ENCODE results near the gene NCAM2.

The NCAM2 gene

GRCh38 chr21:21231913-21232312, 233.7 kb downstream of the NCAM2 start:
- no peak for DNase-seq

DNA sequence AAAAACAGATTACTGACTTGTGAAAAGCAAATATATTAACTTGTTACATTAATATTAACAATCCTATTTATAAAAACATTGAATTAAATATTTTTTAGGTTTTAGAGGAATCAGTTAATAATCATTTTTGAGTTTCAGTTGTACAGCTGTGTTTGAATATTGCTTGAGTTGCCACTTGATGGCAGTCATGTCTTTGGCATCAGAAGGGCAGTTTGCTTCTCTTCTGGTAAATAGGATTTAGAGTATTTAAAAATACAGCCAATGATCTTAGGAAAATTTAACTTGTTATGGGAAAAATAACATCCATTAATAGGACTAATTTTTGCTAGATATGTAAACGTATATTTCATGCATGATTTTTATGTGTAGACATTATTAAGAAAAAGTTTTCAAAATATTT, 234.1 kb downstream of the NCAM2 start:
- DNase-seq = no peak

DNA sequence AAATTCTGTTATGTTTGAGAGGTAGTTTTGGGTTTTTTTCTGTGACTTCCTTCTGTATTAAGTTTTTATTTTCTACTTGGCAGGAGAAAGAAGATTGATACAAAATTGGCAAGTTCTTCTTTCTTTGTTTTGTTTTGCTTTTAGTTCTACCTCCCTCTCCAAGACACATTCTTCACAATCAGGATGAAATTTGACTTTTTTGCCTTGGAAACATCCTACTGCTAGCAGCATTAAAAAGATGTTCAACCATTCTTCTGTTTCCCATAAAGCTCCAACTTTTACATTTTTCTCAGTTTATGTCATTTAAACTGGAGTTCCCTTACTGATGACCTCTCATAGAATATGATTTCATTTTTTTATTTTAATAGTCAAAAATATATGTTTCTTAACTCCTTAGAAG, 234.8 kb downstream of the NCAM2 start:
- DNase-seq = no peak

- DNase-seq = no peak
These were observed 238.8 kb downstream of the NCAM2 start for GRCh38 chr21:21236996-21237395.

DNA sequence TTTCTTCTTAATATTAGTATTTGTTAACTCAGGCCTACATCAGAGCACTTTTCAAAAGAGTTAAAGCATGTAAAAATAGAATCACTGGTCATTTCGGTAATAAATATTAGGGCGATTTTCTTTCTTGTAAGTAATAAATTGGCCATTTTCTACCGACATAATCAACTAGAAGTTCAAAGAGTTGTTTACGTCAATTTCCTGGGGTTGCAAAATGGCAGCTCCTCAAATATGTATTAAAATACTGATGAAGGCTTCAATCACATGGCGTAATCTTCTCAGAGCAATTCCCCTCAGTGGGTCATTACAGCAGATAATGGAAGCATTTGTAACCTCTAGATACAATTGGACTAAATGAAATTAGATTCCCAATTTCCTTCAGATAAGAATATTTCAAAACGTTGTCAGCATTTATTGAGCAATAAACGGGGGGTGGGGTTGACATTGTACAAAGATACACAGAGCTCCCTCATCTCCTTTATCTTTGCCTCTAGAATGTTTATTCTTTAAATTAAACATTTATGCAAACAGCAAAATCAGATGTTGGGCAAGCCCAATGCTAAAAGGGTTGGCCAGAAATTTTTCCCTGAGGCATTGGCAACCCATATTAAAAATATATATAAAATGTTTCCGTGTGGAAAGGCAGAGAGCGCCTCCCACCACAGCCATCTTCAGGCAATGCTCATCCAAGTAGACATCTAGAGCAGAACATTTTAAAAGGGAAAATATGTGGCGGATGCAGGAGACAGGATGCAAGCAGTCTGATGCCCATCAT, 240.6 kb downstream of the NCAM2 start:
- DNase-seq = no peak

DNA sequence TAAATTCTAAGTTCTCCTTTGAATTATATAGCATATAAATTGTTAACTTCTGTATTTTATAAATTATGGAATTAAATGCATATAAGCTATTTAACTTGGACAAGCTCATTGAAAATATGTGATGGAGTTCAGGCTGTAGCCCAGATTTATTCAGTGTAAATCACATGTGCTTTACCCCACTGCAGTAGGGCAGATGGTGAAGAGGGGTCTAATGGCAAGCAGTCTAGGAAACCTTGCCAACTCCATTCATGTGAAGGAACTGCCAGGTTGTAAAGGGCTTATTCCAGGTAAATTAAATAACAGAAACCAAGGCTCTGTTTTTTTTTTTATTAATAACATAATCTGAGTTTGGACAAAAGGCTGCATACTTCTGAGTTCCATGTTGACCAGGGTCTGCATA, 243.2 kb downstream of the NCAM2 start:
- DNase-seq = no peak

DNA sequence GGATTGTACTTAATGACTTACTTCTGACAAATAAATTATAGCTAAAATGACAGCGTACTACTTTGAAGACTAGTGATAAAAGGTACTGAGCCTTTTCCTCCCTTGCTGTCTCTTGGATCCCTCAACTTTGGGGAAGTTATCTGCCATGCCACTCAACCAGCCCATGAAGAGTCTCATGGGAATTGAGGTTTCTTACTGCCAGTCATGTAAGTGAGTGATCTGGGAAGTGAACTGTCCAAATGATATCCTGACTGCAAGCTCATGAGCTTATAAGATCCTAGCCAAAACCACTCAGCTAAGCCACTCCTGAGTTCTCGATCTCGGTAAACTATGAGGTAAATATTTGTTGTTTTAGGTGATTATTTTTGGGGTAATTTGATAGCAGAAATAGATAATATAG, 247.8 kb downstream of the NCAM2 start:
- no peak for DNase-seq

GRCh38 chr21:21247424-21247823, 249.2 kb downstream of the NCAM2 start:
- no peak for DNase-seq

DNA sequence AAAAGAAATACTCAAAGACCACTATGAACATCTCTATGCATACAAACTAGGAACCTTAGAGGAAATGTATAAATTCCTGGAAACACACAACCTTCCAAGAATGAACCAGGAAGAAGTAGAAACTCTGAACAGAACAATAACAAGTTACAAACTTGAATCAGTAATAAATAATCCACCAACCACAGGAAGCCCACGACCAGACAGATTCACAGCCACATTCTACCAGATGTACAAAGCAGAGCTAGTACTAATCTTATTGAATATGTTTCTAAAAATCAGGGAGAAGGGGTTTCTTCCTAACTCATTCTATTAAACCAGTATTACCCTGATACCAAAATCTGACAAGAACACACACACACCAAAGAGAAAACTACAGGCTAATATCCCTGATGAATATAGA, 263.8 kb downstream of the NCAM2 start:
- no peak for DNase-seq

DNA sequence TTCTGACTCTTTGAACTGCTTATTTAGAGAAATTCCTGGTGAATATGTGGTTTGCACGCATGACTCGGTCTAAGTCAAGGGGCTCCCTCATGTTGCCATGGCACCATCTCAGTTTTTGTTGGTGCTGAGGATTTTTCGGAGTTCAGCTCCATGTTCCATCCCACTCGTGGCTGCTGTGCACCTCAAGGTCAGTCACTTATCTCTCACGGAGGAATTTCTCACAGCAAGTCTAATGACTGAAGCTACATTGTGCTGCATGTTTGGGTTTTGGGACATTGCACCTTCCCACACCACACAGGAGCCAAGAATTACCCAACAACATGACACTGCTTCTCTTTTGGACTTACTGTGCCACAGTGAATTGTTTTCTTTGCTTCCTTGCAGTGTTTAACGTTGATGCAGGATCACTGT, 269.9 kb downstream of the NCAM2 start:
- no peak for DNase-seq

- no peak for DNase-seq
These were observed 270.7 kb downstream of the NCAM2 start for GRCh38 chr21:21268885-21269284.

GRCh38 chr21:21279193-21279901, 281.1 kb downstream of the NCAM2 start:
- no peak for DNase-seq

DNA sequence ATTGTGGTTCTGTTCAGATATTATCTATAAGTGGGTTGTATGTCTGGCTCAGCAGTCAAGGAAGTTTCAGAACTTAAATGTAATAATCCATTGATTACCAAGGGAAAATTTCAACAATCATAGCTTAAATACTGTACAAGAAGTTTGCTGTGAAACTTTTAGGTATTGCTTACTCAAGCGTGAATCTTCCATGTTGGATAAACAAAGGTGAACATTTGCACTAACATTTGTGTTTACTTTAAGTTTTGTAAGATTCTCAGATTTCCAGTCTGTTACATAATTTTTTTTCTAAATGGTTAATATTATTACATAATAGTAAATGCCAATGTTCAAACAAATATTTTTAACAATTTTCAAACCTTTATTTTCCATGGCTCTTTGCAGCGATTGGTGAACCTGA, 285.6 kb downstream of the NCAM2 start:
- no peak for DNase-seq

DNA sequence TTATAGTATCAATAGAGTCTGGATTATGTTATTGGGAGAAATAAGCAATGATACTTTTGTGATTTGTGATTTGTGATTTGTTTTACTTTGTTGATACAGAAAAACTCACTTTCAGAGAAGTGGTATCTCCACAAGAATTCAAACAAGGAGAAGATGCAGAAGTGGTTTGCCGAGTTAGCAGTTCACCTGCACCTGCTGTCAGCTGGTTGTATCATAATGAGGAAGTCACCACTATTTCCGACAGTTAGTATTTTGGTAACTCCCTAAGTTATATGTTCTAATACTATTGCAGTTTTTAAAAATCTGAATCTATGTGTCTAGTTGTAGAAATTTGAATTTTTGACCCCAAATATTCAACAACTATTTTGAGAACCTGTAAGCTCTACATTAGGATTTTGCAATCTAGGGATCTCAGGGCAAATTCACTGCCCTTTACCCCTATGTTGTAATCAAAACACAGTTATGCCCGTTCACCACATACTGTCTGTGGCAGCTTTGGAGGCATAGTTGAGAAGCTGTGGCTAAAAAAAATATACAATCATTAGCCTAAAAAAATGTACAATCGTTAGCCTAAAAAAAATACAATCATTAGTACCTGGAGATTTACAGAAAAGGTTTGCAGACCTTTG, 288.1 kb downstream of the NCAM2 start:
- DNase-seq = no peak

DNA sequence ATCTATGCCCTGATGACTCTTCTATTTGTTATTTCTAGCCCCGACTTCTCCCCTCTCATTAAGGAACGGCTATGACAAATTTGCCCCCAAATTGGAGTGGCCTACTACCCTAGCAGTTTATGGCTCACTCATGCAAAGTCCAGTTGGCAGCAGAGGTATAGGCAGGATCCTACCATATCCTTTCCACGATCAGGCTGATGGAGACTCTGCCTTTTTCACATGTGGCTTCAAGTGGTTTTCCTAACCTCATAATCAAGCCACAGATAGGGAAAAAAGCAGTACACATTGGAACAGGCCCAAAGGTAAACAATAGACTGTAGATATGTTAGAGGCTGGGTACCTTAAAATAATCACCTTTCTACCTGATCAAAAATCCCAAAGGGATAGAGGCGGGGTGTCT, 292.5 kb downstream of the NCAM2 start:
- no peak for DNase-seq

GRCh38 chr21:21291883-21292569, 293.8 kb downstream of the NCAM2 start:
- DNase-seq = no peak

- DNase-seq = no peak
These were observed 297.1 kb downstream of the NCAM2 start for GRCh38 chr21:21295303-21295702.

DNA sequence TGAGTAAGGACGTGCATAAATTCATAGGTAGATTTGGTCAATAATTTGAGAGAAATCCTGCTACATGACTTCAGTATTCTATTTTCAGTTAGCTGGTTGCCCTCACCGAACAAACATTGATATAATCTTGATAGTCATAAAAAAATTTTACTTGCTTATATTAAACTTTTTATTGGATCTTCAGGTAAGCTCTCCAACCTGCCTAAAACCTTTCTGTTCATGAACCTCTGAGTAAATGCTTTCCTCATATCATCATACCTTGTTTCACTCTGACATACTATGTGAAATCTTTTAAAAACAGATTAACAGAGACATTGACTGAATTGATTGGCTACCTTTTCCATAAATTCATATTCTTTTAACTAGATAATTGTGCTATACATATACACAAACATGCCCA, 299.0 kb downstream of the NCAM2 start:
- no peak for DNase-seq

GRCh38 chr21:21301013-21301412, 302.8 kb downstream of the NCAM2 start:
- DNase-seq = no peak

DNA sequence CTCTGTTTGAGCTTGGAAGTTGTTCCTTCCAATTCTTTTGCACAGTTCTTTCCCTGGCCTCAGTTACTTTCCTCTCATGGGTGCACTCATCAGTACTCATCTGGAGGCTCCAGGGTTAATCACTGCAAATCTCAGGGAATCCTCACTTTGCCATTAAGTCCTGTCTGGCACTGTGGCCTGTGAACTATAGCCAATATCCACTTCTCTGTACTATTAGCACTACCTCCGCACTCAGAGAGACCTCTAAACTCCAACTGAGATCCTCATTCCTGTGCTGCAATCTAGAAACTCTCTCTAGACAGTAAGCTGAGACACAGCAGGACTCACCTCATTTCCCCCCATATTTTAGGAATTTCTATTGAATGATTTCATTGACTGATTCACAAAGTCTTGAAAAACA, 311.3 kb downstream of the NCAM2 start:
- no peak for DNase-seq

- no peak for DNase-seq
These were observed 326.1 kb downstream of the NCAM2 start for GRCh38 chr21:21324297-21324696.

GRCh38 chr21:21332492-21332891, 334.3 kb downstream of the NCAM2 start:
- no peak for DNase-seq

GRCh38 chr21:21341041-21341440, 342.8 kb downstream of the NCAM2 start:
- DNase-seq = no peak

DNA sequence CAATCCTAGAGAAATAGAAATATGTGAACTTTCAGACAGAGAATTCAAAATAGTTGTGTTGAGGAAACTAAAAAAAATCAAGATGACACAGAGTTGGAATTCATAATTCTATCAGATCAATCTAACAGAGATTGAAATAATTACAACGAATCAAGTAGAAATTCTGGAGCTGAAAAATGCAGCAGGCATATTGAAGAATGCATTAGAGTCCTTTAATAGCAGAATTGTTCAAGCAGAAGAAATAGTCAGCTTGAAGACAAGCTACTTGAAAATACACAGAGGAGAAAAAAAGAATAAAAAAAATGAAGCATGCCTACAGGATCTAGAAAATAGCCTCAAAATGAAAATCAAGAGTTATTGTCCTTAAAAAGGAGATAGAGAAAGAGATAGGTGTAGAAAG, 347.1 kb downstream of the NCAM2 start:
- DNase-seq = no peak
